RCC 7860 (cell line): ENCODE data around the gene EN2.

Experiments used
- DNase-seq: peaks from one replicate; pipeline ENCODE4 v3.0.0-alpha.2; 2015; ENCODE audit warnings: low spot score
- FAIRE-seq: peaks from 2 replicates; lab custom pipeline; 2012; peaks lifted over from hg19 to GRCh38; lab: Jason Lieb, UNC

The EN2 gene

GRCh38 chr7:155506854-155507337 lies 49.0 kb downstream of the EN2 start:
- no peak for FAIRE-seq
- no peak for DNase-seq

- FAIRE-seq (no peak), DNase-seq (no peak)
Measured at GRCh38 chr7:155507576-155507975, 49.6 kb downstream of the EN2 start.

- FAIRE-seq (no peak), DNase-seq (no peak)
Measured at GRCh38 chr7:155508376-155509358, 50.7 kb downstream of the EN2 start.

- FAIRE-seq (no peak), DNase-seq (no peak)
Measured at GRCh38 chr7:155509359-155509724, 51.4 kb downstream of the EN2 start.

GRCh38 chr7:155509725-155510551 lies 52.0 kb downstream of the EN2 start:
- FAIRE-seq (no peak), DNase-seq (no peak)

GRCh38 chr7:155510975-155511701 lies 53.2 kb downstream of the EN2 start:
- DNase-seq (no peak), FAIRE-seq (no peak)

GRCh38 chr7:155511702-155511996 lies 53.7 kb downstream of the EN2 start:
- FAIRE-seq, result no peak
- no peak for DNase-seq

- FAIRE-seq (no peak), DNase-seq (no peak)
Measured at GRCh38 chr7:155512246-155512887, 54.4 kb downstream of the EN2 start.

GRCh38 chr7:155513543-155514285 lies 55.8 kb downstream of the EN2 start:
- DNase-seq (no peak), FAIRE-seq (no peak)

GRCh38 chr7:155514296-155514695 lies 56.4 kb downstream of the EN2 start:
- no peak for DNase-seq
- no peak for FAIRE-seq
